PFSK-1 (cell line): ENCODE data around the gene MYO5B.

ENCODE experiments used
- FOXP2 ChIP-seq: optimal IDR thresholded peaks from 2 replicates; pipeline ENCODE3; 2011; ENCODE audit warnings: borderline replicate concordance, control low read depth, inconsistent platforms; ENCODE audit not compliant: insufficient read depth; ENCODE audit errors: extremely low read length, extremely low read depth
- POLR2AphosphoS5 ChIP-seq: IDR thresholded peaks from 2 replicates; pipeline ENCODE4 v1.6.1; 2012; ENCODE audit warnings: low read depth, mild to moderate bottlenecking, control low read depth, low read length, moderate library complexity
- SIN3A ChIP-seq: IDR thresholded peaks from 2 replicates; pipeline ENCODE4 v1.6.1; 2012; ENCODE audit warnings: mild to moderate bottlenecking, low read length, moderate library complexity, borderline replicate concordance; ENCODE audit not compliant: insufficient read depth
- TAF1 ChIP-seq: IDR thresholded peaks from 2 replicates; pipeline ENCODE4 v1.6.1; 2012; ENCODE audit warnings: low read length, control low read depth, borderline replicate concordance; ENCODE audit not compliant: insufficient read depth
- TF ChIP-seq, protein P1 (sequence below), 2 experiments: IDR thresholded peaks; 2 replicates each; pipeline versions ENCODE4 v1.6.1 to v1.8.0; 2011 to 2012; ENCODE audit warnings: low read depth in 2 of 2, low read length in 2 of 2, control low read depth in 1 of 2, inconsistent platforms in 1 of 2, mild to moderate bottlenecking in 1 of 2, moderate library complexity in 1 of 2; ENCODE audit not compliant: insufficient read depth in 1 of 2

Gene MYO5B

DNA sequence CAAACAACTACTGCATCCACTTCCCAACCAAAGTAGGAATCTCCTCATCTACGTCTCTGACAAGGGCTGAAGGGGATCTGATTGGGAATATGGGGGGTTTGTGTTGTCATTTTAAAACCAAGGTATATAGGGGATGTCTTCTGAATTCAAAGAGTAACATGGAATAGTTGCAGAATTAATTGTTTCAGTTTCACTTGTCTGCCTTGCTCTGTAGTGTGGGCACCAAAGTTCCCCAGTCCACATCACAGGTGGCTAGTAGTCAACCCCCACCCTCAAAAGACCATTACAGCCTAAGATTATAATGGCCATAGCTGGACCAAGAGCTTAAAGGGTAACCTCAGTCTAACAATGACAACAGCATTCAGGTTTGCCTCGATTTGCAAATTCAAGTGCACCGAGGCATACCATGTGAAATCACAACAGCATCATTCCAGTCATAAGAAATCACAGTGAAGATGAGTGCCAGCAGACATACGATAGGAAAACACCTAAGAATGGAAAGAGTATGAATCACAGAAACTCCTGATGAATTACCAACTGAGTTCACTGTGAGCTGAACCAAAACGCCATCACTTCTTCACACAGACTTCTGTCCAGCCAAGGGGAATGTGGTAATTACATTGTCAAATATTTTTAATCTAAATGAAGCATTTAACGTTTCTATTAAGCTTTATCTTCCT lies 52.4 kb downstream of the MYO5B start:
- TF ChIP-seq FOXP2 (no peak), TAF1 (no peak)

DNA sequence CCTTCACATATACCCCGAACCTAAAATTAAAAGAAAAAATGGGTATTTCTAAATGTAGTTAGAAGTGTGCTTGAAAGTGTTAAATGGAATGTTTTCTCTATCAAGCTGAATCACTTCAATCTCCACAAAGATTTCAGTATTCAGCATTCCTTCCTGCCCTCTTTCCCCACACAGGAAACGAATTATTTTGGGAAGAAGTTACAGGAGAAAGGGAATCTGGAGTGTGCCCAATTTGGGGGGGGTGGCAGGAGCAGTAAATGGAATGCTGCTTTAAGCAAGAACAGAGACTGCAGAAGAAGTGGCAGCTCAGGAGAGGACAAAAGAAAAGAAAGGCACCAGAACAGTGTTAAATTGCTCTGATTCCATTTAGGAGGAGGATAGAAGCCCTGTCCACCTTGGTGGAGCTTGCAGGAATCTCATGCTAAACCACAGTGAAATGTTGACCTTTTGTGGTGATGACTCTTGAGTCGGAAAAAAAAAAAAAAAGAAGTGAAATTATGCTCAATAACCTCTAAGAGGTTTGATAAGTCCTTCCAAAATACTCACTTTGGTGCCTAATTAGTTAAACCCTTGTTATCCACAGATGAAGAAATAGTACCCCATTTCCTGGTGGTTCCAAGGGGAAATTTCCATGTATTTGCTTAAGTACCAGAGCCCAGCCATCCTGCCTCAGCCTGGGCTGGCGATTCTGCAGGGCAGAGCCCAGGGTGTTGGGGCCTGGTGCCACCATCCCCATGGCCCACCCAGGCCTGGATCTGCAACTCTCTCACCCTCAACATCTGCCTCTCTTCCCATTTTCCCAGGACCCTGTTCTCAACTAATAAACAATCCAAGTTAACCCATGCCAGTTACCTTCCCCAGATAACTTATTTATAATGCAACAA lies 56.5 kb downstream of the MYO5B start:
- TF ChIP-seq POLR2AphosphoS5 (no peak), FOXP2 (no peak), TAF1 (no peak), SIN3A (no peak)
- TF ChIP-seq, protein P1, sequence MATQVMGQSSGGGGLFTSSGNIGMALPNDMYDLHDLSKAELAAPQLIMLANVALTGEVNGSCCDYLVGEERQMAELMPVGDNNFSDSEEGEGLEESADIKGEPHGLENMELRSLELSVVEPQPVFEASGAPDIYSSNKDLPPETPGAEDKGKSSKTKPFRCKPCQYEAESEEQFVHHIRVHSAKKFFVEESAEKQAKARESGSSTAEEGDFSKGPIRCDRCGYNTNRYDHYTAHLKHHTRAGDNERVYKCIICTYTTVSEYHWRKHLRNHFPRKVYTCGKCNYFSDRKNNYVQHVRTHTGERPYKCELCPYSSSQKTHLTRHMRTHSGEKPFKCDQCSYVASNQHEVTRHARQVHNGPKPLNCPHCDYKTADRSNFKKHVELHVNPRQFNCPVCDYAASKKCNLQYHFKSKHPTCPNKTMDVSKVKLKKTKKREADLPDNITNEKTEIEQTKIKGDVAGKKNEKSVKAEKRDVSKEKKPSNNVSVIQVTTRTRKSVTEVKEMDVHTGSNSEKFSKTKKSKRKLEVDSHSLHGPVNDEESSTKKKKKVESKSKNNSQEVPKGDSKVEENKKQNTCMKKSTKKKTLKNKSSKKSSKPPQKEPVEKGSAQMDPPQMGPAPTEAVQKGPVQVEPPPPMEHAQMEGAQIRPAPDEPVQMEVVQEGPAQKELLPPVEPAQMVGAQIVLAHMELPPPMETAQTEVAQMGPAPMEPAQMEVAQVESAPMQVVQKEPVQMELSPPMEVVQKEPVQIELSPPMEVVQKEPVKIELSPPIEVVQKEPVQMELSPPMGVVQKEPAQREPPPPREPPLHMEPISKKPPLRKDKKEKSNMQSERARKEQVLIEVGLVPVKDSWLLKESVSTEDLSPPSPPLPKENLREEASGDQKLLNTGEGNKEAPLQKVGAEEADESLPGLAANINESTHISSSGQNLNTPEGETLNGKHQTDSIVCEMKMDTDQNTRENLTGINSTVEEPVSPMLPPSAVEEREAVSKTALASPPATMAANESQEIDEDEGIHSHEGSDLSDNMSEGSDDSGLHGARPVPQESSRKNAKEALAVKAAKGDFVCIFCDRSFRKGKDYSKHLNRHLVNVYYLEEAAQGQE (IDR thresholded peaks at IDR 0.05; ENCODE audit: insufficient read depth in 1 of 2, low read depth in 2 of 2, low read length in 2 of 2), result no peak

DNA sequence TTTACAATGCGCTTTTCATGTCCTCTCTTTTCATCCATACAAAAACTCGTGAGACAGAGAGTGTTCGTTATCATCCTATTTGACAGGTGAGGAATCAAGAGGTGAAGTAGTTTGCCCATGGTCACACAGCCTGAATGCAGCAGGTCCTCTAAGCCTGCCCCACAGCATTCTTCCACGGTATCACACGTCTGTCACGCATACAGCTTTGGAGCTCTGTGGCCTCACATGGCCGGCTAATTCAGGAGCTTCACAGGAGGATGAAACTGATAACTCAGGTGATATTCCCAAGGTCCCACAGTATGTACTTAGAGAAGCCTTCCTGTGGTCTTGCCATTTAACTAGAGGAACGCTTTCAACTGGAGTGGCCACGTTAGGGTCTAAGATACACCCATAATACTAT lies 59.0 kb downstream of the MYO5B start:
- TF ChIP-seq, protein P1 (IDR thresholded peaks at IDR 0.05; ENCODE audit: insufficient read depth in 1 of 2, low read depth in 2 of 2, low read length in 2 of 2), result no peak
- no peak for TF ChIP-seq TAF1
- TF ChIP-seq POLR2AphosphoS5, result no peak
- no peak for TF ChIP-seq FOXP2
- no peak for TF ChIP-seq SIN3A

DNA sequence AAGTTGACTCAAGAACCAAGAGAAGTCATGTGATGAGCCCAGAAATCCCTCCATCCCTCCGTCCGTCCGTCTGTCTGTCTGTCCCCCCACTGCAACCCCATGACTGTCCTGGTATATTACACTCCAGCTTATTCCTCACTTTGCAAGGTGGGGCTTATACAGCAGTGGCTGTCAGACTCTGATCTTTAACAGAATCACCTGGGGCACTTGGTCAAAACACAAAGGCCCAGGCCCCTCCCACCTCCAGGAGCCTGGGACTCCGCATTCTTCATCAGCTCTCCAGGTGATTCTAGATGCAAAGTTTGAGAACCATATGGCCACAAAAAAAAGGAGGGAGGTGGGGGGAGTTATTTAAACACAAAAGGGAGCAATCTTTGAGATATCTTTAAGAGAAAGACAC lies 61.4 kb downstream of the MYO5B start:
- TF ChIP-seq, protein P1 (IDR thresholded peaks at IDR 0.05; ENCODE audit: insufficient read depth in 1 of 2, low read depth in 2 of 2, low read length in 2 of 2), result no peak
- TF ChIP-seq FOXP2, result no peak

DNA sequence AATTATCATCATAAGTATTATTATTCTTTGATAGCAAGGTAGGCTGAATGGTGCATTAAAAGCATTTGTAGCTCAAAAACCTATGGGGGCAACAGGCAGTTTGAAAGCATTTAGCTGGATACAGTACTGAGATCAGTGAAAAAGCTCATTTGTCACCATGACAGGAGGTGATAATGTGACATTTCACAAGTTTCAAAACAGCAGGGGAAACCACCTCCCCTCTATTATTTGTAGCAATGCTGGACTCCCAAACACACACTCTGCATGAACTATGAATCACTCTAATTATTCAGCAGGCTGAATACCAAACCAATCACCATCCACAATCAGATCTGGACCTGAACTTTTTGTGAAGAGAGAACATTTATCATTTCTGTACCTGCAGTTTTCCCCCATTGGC lies 63.4 kb downstream of the MYO5B start:
- TF ChIP-seq POLR2AphosphoS5 (no peak), FOXP2 (no peak), SIN3A (no peak), TAF1 (no peak)
- TF ChIP-seq, protein P1 (IDR thresholded peaks at IDR 0.05; ENCODE audit: insufficient read depth in 1 of 2, low read depth in 2 of 2, low read length in 2 of 2), result no peak
